NCI-H2029 (cell line): ENCODE data around the gene MBNL2.

Experiments used
- DNase-seq: peaks from one replicate; lab custom pipeline; 2025; lab: John Stamatoyannopoulos, UW

Gene MBNL2

DNA sequence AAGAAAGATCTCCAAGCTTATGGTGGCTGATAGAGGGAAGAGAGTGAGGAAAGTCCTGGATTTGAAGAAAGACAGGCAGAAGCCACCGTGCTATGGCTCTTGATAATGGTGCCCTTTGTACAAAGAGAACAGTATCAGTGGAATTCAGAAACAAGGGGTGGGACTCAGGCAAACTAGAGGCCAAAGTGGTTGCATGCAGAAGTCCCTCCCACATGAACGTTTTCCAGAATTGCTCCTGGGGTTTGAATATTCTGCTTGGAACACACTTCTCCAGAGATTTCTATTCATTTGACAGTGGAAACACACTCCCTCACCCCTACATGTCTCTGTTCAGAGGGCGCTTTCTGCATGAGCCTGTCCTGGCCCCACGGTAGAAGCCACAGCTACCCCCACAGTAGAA, 10.1 kb upstream of the MBNL2 start:
- DNase-seq, result no peak

DNA sequence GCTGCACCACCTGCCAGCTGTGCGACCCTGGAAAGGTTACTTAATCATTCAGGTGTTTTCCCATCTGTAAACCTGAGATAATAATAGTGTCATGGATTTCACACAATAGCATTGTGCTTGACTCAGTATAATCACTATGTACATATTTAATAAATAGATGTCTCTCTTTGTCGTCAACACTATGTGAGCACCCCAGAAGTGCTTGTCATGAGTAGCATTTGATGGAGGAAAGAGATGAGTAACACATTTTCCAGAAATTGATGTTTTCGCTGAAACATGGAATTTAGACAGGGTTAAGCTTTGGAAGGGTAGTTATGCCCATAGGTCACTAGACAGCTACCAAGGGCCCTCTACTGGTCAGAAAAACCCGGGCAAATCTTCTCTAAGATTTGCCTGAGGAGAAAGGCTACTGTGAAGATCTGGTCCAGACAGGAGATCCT, 9.5 kb upstream of the MBNL2 start:
- no peak for DNase-seq

- DNase-seq, result no peak
These were observed 7.2 kb upstream of the MBNL2 start for GRCh38 chr13:97214921-97215320.

DNA sequence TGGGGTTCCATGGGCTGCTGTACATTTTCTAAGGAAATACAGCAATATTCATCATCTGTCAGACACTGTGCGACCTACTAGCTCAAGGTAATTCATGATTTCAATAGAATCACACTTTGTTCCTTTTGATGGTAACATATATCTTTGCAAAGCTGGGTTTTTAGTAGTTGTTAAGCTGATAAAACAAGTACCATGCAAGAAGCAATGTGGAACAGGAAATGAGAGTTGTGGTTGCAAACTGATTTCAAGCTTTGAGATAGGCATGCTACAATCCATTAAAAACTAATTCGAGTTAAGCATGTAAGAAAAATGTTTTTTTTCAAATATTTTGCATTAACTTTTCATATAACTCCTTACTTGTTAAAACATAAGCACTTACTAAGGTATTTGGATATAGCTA, 6.8 kb upstream of the MBNL2 start:
- no peak for DNase-seq

DNA sequence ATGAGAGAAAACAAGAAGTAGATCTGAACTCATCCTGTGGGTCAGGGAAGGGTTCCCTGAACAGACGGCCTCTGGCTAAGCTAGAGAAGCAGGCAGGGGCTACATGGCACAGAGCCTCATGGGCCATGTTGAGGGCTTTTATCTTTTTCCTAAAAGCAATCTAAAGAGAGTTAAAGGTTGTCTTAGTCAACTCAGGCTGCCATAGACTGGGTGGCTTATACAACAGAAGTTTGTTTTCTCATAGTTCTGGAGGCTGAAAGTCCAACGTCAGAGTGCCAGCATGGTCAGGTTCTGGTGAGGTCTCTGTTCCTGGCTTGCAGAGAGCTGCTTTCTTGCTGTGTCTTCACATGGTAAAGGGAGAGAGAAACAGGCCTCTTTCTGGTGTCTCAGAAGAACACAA, 2.9 kb upstream of the MBNL2 start:
- no peak for DNase-seq

GRCh38 chr13:97220151-97220900, 1.8 kb upstream of the MBNL2 start:
- DNase-seq, result no peak

- no peak for DNase-seq
These were observed 1.1 kb upstream of the MBNL2 start for GRCh38 chr13:97221046-97221445.

DNA sequence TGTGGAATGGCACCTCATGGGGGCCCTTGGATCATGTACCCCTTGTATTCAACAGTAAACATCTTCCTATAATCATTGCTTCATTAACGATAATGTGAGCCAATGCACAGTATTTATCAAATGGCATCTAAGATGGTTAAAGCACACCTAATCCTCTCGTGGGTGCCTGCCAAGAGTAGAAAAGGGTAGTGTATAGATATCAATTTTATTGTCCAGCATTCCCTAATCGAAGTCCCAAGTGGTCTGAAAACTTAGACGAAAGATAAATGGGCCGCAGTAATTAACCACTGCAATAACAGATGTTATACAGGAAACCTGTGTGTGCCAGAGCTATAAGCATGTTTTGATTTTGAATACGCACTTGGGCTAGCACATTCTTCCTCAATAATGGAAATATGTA, 667 bp upstream of the MBNL2 start:
- no peak for DNase-seq

GRCh38 chr13:97223037-97223710, 1.0 kb downstream of the MBNL2 start:
- no peak for DNase-seq

GRCh38 chr13:97223711-97224541, 1.8 kb downstream of the MBNL2 start:
- DNase-seq, result no peak

GRCh38 chr13:97224544-97225300, 2.6 kb downstream of the MBNL2 start:
- peak; percentile 42 for DNase-seq

- no peak for DNase-seq
These were observed 3.4 kb downstream of the MBNL2 start for GRCh38 chr13:97225533-97225932.

GRCh38 chr13:97226013-97226412, 3.9 kb downstream of the MBNL2 start:
- no peak for DNase-seq

GRCh38 chr13:97226788-97227627, 4.9 kb downstream of the MBNL2 start:
- no peak for DNase-seq

GRCh38 chr13:97228850-97229521, 6.9 kb downstream of the MBNL2 start:
- no peak for DNase-seq

DNA sequence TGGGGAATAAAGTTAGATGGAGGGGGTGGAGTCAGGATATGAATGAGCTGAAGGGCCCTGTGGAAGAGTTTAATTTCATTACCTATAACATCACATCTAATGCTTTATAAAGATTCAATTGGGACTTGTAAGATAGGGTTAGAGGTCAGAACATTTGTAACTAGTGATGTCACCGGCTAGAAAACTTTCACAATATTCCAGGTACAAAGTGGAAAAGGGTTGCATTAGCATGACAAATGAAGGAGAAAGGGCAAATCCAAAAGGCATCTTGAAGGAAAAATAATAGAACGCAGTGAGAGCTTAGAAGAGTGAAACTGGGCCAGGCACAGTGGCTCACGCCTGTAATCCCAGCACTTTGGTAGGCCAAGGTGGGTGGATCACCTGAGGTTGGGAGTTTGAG, 7.6 kb downstream of the MBNL2 start:
- DNase-seq, result no peak

DNA sequence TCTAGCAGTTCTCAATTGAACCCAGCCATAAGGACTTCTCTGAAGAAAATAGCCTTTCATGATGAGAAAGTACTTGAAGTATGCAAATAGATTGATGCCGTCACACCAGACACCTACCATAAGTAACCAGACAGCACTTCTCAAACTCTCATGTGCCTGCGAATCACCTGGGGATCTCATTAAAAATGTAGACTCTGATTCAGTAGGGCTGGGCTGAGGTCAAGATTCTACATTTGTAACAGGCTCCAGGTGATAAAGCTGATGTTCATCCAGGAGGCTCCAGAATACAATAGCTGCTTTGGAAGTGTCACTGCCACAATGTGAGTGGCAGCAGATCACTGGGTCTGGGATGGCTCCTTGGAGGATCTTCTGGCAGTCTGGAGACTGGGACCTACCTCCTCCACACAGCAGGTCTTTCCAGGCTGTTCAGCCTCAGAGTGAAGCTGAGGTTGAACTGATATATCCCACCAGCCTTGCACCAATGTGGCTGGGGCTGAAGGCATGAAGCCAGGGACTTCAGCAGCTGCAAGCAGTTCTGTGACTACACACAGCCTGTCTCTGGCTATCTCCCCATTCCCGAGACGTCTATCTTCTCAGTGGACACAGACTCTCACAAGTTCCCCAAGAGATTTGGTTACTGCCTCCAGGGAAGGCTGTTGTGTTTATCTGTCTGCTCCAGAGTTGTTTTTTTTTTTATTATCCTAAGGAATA, 9.1 kb downstream of the MBNL2 start:
- DNase-seq, result no peak

DNA sequence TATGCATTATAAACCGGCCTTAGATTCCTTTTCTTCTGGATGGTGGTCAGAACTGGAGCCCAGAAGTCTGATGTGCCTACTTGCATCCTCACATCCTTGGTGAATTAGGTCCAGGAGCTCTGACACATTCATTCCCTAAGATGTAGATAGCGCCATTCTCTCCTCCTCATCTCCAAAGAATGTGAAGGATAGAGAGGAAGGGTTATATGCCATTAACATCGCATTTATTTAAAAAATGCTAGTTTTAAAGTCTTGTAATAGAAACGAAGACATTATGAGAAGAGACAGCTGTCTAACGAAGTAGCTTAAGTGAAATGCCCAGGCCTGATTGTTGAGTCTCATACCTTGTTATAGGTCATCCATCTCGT, 9.7 kb downstream of the MBNL2 start:
- no peak for DNase-seq

DNA sequence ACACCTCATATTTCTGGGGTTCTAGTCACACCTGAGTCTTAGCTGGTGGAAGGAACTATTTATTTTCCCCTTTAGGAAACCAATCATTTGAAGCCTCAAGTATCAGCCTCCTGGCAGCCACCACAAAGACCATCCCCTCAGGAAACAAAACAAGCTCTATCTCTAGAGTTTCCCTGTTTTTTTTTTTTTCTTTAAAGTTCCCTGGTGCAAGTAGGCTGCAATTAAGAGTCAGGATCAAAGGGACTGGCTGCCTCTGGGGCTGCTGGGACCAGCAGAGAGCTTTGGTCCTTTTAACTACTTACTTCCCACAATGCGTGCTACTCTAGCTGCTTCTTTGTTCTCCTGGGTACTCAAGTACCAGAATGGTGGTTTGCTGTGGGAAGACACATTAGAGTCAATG, 11.4 kb downstream of the MBNL2 start:
- DNase-seq, result no peak

DNA sequence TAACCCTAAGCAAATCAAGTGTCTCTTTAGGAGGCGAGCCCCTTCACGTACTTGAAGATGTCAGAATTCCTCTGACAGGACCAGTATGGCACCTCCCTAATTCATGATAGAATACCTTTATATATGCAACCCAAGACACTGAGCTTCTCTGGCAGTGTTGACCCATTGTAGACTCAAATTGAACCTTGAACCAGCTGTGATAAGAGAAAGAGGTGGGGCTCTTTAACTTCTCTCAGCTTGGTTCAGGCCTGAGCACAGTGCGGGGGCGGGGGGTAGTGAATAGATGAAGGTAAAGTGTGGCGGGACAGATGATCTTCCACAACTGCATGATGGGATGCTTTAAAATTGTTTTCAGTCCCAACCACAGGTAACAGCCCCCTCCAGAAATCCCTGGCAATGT, 12.1 kb downstream of the MBNL2 start:
- DNase-seq, result no peak
